ENCODE data around the gene ODC1.

ODC1 gene

DNA sequence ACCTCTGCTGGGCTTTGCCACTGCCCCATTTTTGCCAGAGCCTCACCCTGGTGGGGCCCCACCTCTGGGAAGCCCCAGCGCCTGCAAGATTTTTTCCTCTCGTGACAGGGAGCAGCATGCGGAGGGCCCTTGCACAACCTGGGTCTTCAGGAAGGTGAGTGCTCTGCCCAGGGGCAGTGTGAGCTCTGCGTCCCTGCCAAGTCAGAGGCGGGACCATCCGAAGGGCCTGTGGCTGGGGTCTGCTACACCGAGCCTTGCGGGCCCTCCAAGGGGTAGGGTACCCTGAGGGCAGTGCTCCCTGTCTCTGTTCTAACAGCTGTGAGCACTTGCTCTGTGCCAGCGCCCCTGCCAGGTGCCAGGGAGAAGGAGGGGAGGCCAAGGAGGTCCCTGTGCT is 5.8 kb upstream of the ODC1 start:
- no peak overlapping the region for H3K4me3 ChIP-seq (ENCODE audit: low read length)
- H3K36me3 ChIP-seq (ENCODE audit: control insufficient read depth, insufficient read depth, low read length): no peaks in the 10 kb centered on the region
- no peak for DNase-seq (ENCODE audit: low read depth, low spot score)
- WGBS (ENCODE audit: insufficient coverage, insufficient read length): no CpG with 5 or more reads among the region's 9 CpGs
- H3K27me3 ChIP-seq (ENCODE audit: control insufficient read depth, insufficient read depth, low read length): peaks cover 3% of the 10 kb centered on the region; the same call in 1 of the 2 replicates
- H3K9me3 ChIP-seq (ENCODE audit: control insufficient read depth, insufficient read depth, low read length): no peaks in the 10 kb centered on the region
- H3K27ac ChIP-seq (ENCODE audit: low read length): no peak overlapping the region
- peaks cover 2% of the 10 kb centered on the region; the same call in 1 of the 2 replicates for H3K4me1 ChIP-seq (ENCODE audit: control insufficient read depth, insufficient read depth, low read length)

DNA sequence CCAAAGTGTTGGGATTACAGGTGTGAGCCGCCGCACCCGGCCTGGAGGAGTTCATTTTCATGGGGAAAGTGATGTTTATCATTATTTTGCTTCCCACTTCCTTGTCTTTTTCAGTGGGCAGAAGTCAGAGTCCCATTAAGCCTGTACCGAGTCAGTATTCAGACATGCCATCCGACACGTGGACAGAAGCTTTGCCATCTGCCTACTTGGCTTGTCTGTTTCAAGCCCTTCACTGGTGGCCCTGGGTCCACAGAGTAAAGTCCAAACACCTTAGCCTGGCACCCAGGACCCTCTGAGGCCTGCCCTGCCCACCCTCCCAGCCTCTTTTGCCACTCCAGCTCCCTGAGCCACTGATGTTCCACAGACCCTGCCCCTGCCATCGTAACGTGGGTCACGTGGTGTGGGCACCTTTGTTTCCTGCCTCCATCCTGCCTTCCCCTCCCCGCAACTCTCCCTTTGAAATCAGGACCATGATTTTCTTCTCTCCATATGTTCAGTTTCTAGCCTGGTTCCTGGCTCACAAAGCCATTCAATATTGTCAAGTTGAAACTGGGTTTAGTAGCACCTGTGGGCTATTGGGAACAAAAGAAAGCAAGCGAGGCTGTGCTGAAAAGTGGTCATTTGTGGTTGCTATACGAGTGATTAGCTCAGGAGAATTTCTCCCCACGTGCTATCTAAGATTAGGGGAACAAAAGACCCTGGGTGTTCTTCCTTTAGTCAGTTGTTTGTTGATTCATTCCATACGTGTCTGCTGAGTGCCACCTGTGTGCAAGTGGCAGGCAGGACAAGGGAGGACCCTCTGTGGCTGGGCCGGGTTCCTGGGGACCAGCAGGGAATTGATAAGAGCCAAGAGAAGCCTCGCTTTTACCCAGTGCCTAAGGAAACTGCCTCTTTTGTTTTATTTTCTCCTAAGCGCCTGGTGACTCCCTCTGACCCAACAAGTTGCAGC is 5.1 kb upstream of the ODC1 start:
- no CpG with 5 or more reads among the region's 17 CpGs for WGBS (ENCODE audit: insufficient coverage, insufficient read length)
- H3K27ac ChIP-seq (ENCODE audit: low read length): no peak overlapping the region

DNA sequence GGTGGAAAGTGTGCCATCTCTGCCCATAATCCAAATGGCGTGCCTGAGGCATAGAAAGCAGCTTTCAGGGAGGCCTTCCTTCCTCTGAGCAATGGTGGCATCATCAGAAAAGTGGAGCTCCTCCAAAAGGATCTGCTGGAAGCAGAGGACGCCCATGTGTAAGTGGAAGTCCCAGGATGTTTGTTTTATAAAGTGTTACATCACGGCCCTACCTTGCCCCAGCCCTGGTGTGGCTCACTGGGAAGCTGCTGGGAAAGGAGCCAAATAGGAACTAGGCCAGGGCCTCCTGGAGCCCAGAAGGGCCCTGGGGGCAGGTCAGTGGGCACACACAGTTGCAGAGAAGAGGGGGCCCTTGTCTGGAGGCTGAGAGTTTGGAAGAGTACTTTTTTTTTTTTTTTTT is 4.2 kb upstream of the ODC1 start:
- Histone ChIP-seq H3K4me3 (ENCODE audit: low read length) (no peak overlapping the region), H3K27me3 (ENCODE audit: control insufficient read depth, insufficient read depth, low read length) (peaks cover 5% of the 10 kb centered on the region; the same call in 1 of the 2 replicates), H3K36me3 (ENCODE audit: control insufficient read depth, insufficient read depth, low read length) (no peaks in the 10 kb centered on the region), H3K9me3 (ENCODE audit: control insufficient read depth, insufficient read depth, low read length) (no peaks in the 10 kb centered on the region), H3K27ac (ENCODE audit: low read length) (no peak overlapping the region), H3K4me1 (ENCODE audit: control insufficient read depth, insufficient read depth, low read length) (peaks cover 6% of the 10 kb centered on the region)
- no CpG with 5 or more reads among the region's 3 CpGs for WGBS (ENCODE audit: insufficient coverage, insufficient read length)
- DNase-seq (ENCODE audit: low read depth, low spot score): no peak

More for the DNA sequence above, 5.1 kb upstream of the ODC1 start:
- no peaks in the 10 kb centered on the region for H3K36me3 ChIP-seq (ENCODE audit: control insufficient read depth, insufficient read depth, low read length)
- no peak overlapping the region for H3K4me3 ChIP-seq (ENCODE audit: low read length)
- H3K9me3 ChIP-seq (ENCODE audit: control insufficient read depth, insufficient read depth, low read length): no peaks in the 10 kb centered on the region
- peaks cover 3% of the 10 kb centered on the region; the same call in 1 of the 2 replicates for H3K27me3 ChIP-seq (ENCODE audit: control insufficient read depth, insufficient read depth, low read length)
- DNase-seq (ENCODE audit: low read depth, low spot score): no peak
- H3K4me1 ChIP-seq (ENCODE audit: control insufficient read depth, insufficient read depth, low read length): peaks cover 3% of the 10 kb centered on the region; the same call in 1 of the 2 replicates

DNA sequence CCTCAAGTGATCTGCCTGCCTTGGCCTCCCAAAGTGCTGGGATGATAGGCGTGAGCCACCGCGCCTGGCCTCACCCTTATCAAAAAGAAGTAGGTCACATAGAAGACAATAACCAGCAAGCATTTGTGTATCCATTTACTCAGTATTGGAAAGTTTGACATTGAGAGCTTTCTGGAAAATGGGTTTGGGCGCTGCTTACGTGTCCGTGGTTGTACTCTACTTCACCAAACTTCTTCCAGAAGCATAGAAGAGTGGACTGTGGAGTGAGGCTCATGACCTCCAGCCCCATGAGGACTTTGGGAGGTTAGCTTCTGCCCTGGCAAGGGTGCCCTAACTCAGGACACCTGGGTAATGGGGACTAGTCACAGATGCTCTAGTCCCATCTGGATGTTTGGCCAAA is 3.7 kb upstream of the ODC1 start:
- H3K27me3 ChIP-seq (ENCODE audit: control insufficient read depth, insufficient read depth, low read length): peaks cover 6% of the 10 kb centered on the region; the same call in 1 of the 2 replicates
- no peak overlapping the region for H3K27ac ChIP-seq (ENCODE audit: low read length)
- no peaks in the 10 kb centered on the region for H3K9me3 ChIP-seq (ENCODE audit: control insufficient read depth, insufficient read depth, low read length)
- peaks cover 7% of the 10 kb centered on the region for H3K4me1 ChIP-seq (ENCODE audit: control insufficient read depth, insufficient read depth, low read length)
- no CpG with 5 or more reads among the region's 6 CpGs for WGBS (ENCODE audit: insufficient coverage, insufficient read length)
- H3K4me3 ChIP-seq (ENCODE audit: low read length): no peak overlapping the region
- DNase-seq (ENCODE audit: low read depth, low spot score): no peak
- no peaks in the 10 kb centered on the region for H3K36me3 ChIP-seq (ENCODE audit: control insufficient read depth, insufficient read depth, low read length)

DNA sequence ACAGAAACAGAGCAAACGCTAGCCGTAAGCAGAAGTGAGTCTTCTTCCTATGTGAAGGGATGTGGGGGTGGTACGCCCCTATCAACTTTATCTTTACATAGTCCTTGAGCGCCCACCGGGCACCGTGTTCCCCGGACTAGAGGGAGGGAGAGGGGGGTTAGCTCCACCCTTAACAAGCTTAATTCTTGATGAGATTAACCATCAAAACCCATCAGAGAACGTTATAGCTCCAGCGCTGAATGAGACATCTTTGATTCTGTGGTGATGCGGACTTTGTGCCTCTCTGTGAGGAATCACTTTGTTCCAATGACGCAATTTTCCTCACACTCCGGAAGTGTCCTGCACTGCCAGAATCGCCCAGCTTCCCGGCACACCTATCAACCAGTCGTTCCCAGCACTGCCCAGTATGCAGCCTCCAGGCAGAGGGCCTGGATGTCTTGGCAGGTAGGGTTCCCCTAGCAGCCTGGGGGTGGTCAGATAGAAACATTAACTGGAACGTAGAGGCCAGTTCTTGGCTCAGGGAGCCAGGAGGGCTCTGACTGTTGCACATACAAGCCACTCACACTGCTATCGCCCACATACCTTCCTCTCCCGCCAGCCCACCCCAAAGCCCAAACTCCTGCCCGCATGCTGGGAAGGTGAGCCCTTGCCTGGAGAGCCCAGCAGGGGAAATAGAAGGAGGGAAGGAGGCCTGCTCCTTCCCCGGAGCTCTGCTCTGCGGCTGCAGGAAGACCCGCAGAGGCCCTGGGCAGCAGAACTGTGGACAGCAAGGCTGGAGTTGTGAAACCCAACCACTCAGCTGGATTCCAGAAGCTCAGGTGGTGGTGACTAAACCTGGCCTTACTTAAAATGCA is 1.9 kb upstream of the ODC1 start:
- Histone ChIP-seq H3K27ac (ENCODE audit: low read length) (no peak overlapping the region), H3K27me3 (ENCODE audit: control insufficient read depth, insufficient read depth, low read length) (peaks cover 6% of the 10 kb centered on the region; the same call in 1 of the 2 replicates), H3K9me3 (ENCODE audit: control insufficient read depth, insufficient read depth, low read length) (no peaks in the 10 kb centered on the region), H3K4me3 (ENCODE audit: low read length) (no peak overlapping the region), H3K36me3 (ENCODE audit: control insufficient read depth, insufficient read depth, low read length) (no peaks in the 10 kb centered on the region), H3K4me1 (ENCODE audit: control insufficient read depth, insufficient read depth, low read length) (peaks cover 7% of the 10 kb centered on the region)
- WGBS (ENCODE audit: insufficient coverage, insufficient read length): no CpG with 5 or more reads among the region's 22 CpGs
- DNase-seq (ENCODE audit: low read depth, low spot score): no peak

DNA sequence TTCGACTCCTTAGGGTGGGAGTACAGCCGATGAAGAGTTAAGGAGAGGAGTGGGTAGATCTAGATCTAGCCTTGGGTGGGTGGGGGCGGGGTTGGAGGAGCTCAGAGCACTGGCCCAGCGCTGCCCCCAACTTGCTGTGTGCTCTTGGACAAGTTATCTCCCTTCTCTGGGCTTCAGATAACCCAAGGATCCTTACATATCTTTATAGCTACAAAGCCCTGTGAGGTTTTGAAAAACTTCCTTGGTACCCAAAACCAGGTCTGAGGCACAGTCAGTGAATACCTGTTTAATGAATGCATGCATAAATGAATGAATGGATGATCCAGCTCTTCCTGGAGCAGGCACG is 1.3 kb upstream of the ODC1 start:
- no peak for DNase-seq (ENCODE audit: low read depth, low spot score)
- Histone ChIP-seq H3K27me3 (ENCODE audit: control insufficient read depth, insufficient read depth, low read length) (peaks cover 6% of the 10 kb centered on the region; the same call in 1 of the 2 replicates), H3K36me3 (ENCODE audit: control insufficient read depth, insufficient read depth, low read length) (no peaks in the 10 kb centered on the region), H3K4me3 (ENCODE audit: low read length) (no peak overlapping the region), H3K9me3 (ENCODE audit: control insufficient read depth, insufficient read depth, low read length) (no peaks in the 10 kb centered on the region), H3K4me1 (ENCODE audit: control insufficient read depth, insufficient read depth, low read length) (peaks cover 7% of the 10 kb centered on the region), H3K27ac (ENCODE audit: low read length) (no peak overlapping the region)
- WGBS (ENCODE audit: insufficient coverage, insufficient read length): no CpG with 5 or more reads among the region's 5 CpGs

DNA sequence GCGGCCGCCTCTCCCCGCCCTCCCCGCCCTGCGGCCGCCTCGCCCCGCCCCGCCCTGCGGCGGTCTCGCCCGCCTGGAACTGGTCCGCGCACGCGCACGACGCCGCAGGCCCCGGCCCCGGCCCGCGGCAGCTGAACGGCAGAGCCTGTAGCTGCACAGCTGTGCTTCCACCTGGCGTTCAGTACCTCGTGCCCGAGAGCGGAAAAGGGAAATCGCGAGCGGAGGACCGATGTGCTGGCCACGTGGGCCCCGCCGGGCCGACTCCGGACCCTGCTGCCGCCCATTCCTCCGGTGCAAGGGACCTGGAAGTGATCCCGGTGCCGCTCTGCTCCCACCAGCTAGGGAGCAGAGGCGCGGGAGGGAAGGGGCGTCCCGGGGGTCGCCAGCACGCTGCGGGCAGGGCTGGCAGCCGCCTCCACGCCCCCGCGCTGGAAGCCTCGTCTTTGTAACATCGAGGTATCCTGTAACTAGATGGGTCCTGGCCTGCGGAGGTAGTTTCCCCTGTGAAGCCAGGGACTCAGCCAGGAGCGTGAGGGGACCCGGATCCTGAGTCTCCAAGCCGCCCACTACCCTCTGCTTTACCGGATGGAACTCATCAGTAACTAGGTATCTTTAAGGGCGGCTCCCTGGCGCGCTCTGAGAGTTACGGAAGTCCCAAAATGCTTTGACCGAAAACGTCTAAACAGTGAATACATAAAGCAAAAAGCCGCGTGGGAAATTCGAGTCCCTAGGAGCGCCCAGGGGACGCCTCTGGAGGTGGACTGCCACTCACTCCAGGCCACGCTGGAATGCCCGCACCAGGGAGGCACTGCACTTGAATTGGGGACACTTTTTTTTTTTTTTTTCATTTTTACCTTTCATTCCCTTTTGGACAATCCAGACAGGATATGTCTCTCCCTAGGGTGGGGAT is 704 bp upstream of the ODC1 start:
- WGBS (ENCODE audit: insufficient coverage, insufficient read length): no CpG with 5 or more reads among the region's 73 CpGs
- peaks cover 6% of the 10 kb centered on the region; the same call in 1 of the 2 replicates for H3K27me3 ChIP-seq (ENCODE audit: control insufficient read depth, insufficient read depth, low read length)
- no peak overlapping the region for H3K27ac ChIP-seq (ENCODE audit: low read length)
- no peaks in the 10 kb centered on the region for H3K9me3 ChIP-seq (ENCODE audit: control insufficient read depth, insufficient read depth, low read length)
- peaks cover 7% of the 10 kb centered on the region for H3K4me1 ChIP-seq (ENCODE audit: control insufficient read depth, insufficient read depth, low read length)
- peak; percentile 63 for DNase-seq (ENCODE audit: low read depth, low spot score)
- peak overlapping the region; percentile 30; the same call in 1 of the 2 replicates for H3K4me3 ChIP-seq (ENCODE audit: low read length)
- H3K36me3 ChIP-seq (ENCODE audit: control insufficient read depth, insufficient read depth, low read length): no peaks in the 10 kb centered on the region

DNA sequence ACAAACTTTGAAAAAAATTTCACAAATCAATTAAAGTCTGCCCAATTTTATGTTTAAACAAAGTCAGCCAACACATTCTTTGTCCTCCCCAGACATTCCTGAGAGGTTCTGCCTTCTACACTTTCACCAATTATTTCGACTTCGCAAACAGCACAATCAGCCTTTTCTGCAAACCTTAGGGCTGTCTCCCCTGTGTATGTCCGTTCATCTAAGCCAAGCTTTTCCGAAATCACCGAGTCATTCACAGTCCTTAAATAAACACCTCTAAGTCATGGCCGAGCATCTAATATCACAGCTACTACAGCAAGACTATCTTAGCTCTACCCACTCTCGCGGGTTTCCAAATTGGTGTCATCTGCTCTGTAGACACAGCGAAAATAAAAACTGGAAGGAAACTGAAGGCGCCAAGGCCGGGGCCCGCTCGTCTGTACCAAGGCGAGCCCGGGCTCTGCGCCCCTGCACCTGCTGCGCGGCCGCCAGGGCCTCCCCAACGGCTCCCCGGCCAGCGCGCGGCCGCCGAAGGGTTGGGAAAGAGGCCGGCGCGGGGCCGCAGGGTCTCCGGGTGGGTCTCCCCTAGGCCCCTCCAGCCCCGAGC is 730 bp downstream of the ODC1 start:
- WGBS (ENCODE audit: insufficient coverage, insufficient read length): no CpG with 5 or more reads among the region's 32 CpGs
- Histone ChIP-seq H3K4me1 (ENCODE audit: control insufficient read depth, insufficient read depth, low read length) (peaks cover 7% of the 10 kb centered on the region), H3K27me3 (ENCODE audit: control insufficient read depth, insufficient read depth, low read length) (peaks cover 6% of the 10 kb centered on the region; the same call in 1 of the 2 replicates), H3K9me3 (ENCODE audit: control insufficient read depth, insufficient read depth, low read length) (no peaks in the 10 kb centered on the region), H3K4me3 (ENCODE audit: low read length) (peak overlapping the region; percentile 32), H3K27ac (ENCODE audit: low read length) (no peak overlapping the region), H3K36me3 (ENCODE audit: control insufficient read depth, insufficient read depth, low read length) (no peaks in the 10 kb centered on the region)
- DNase-seq (ENCODE audit: low read depth, low spot score): no peak

DNA sequence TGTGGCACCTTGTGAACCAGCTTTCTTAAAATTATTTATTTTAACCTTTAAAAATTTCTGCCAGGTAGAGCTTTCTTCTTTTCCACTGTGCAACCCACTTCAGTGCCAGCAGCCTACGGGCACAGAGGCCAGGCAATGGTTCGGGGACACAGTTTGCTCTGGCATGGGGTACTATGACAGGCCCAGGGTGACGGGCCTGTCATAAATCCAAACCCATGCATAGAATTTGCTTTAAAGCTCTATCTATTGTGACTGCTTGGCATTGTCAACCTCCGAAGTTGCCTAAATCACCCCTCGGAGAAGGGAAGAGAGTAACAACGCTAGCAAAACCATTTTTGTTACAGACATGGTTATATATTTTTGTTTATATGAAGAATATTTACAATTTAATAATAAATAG is 1.5 kb downstream of the ODC1 start:
- WGBS (ENCODE audit: insufficient coverage, insufficient read length): no CpG with 5 or more reads among the region's 6 CpGs
- Histone ChIP-seq H3K9me3 (ENCODE audit: control insufficient read depth, insufficient read depth, low read length) (no peaks in the 10 kb centered on the region), H3K36me3 (ENCODE audit: control insufficient read depth, insufficient read depth, low read length) (no peaks in the 10 kb centered on the region), H3K27me3 (ENCODE audit: control insufficient read depth, insufficient read depth, low read length) (peaks cover 6% of the 10 kb centered on the region; the same call in 1 of the 2 replicates), H3K4me3 (ENCODE audit: low read length) (no peak overlapping the region), H3K4me1 (ENCODE audit: control insufficient read depth, insufficient read depth, low read length) (peaks cover 7% of the 10 kb centered on the region), H3K27ac (ENCODE audit: low read length) (no peak overlapping the region)
- DNase-seq (ENCODE audit: low read depth, low spot score): no peak
